DLD1 (cell line): ENCODE measurements around the gene DAGLB.
"Not testable (repeated sequence)": the region's sequence is repeated elsewhere in the genome, so short reads cannot be mapped to it uniquely, and the experiment has no call there.

Experiments used
- in situ Hi-C: cut with HindIII; loops from 2 replicates; pipeline ENCODE4 v1.10.0; 2017; ENCODE audit warnings: low sequenced_read_pairs

DAGLB gene

DNA sequence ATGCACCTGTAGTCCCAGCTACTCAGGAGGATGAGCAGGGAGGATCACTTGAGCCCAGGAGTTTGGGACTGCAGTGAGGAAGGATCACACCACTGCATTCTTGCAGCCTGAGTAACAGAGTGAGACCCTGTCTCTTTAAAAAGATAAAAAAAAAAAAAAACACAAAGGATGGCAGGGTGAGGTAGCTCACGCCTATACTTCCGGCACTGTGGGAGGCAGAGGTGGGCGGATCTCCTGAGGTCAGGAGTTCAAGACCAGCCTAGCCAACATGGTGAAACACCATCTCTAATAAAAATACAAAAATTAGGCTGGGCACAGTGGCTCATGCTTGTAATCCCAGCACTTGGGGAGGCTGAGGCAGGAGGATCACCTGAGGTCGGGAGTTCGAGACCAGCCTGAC, 15.9 kb upstream of the DAGLB start:
- in situ Hi-C loops = not testable (repeated sequence)

DNA sequence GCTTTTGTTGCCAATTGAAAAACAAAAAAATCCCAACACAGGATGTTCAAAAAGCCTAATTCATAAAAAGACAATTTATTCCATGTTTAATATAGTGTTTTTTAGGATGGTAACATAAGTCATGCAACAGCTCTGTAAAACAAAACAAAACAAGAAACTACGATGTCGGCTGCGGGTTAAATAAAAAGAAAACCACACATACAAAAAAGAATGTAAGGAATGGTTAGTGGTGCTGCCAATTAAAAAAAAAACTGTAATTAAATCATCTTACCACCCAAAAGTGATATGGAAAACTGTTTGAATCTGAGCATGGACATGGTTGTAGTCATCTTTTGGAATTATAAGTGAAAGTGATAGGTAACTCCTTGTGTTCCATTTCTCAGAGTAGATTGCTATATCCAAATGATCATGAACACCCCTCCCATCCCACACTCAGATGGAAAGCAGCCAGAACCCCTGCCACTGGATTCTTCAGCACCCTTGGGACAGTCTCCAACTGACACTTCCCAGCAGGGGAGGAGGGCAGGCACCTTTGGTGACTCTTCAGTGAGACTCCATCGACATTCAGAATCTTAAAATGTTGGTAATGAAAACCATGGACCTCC, 14.3 kb upstream of the DAGLB start:
- in situ Hi-C loops = no loop called here

DNA sequence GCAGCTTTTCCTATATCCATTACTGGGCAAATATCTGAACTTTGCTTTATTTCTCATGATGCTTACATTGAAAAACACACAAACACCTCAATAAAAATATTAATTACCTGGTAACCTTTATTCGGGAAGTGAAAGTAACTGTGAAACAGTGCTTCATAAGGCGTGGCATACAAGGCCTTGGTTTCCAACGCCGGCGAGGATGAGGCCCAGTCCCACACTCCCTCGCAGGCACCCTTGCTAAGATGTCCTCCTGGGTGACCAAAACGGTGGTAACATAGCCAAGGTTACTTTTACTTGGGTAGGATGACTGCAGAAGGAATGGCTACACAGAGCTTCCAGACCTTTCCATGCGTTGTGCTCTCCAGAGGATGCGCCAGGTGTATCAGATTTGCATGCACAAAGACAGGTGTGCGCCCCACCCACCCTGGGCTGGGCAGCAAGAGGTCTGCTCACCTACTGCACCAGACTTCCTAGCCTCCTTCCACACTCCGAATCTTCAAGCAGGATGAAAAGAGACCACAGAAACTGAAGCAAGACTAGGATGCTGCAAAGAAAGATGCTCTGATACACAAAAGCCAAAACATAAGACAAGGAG, 13.3 kb upstream of the DAGLB start:
- in situ Hi-C loops = no loop called here

DNA sequence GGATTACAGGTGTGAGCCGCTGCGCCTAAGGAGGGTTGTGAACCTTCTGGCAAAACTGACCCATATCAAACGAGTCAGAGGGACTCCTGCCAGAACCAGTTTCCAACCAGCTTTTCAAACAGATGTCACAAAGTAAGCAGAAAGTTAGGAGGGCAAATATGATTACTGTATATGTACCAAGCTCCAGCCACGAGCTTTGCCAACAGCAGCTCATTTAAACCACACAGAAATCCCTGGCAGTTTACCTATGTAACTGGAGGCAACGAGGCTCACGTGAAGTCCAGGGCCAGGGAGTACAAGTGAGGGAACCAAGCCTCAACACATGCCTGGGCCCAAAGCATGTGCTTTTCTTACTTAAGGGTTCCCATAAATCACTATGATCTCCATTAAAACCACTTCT, 12.5 kb upstream of the DAGLB start:
- in situ Hi-C loops = no loop called here

DNA sequence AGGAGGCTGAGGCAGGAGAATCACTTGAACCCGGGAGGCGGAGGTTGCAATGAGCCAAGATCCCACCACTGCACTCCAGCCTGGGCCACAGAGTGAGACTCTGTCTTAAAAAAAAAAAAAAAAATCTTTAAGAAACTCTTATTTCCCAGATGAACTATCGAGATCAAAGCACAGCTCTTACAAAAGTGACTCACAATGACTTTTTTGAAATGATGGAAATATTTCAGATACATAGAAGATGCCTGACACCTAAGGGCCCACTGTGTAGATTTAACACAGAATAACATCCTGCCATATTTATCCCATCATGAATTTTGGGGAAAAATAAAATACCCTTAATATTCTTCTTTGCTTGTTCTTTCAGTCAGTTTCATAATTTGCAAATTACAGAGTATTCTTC, 10.9 kb upstream of the DAGLB start:
- in situ Hi-C loops = not testable (repeated sequence)

DNA sequence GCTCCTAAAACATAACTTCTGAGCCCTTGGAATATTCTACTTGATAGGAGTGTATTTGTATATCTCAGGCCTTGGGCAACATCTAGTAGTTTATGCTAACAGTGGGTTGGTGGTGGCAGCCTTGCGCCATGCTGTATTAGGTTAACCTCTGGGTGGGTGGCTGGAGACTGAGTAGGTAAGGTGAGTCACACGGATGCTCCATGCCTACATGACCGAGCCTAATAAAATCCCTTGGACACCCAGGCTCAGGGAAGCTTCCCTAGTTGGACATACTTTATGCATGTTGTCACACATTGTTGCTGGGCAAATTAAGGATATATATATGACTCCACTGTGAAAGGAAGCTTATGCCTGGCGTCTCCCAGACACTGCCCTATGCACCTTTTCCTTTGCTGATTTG, 6.0 kb upstream of the DAGLB start:
- in situ Hi-C loops = no loop called here

DNA sequence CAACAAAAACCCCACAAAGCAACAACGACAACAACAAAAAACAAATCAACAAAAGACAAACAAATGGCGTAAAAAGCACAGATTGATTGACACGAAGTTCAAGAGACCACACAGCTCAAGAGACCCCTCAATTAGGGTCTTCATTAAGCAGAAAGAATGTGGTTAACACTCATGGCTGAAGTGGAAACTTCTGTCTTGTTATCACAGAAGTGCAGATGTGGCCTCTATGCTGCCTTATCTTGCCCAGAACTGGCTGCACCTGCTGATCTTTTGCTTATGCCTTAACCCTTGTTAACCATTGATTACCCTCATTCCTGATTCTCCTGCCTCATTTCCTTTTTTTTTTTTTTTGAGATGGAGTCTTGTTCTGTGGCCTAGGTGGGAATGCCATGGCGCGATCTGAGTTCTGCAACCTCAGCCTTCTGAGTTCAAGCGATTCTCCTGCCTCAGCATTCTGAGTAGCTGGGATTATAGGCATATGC, 3.5 kb upstream of the DAGLB start:
- in situ Hi-C loops = no loop called here

DNA sequence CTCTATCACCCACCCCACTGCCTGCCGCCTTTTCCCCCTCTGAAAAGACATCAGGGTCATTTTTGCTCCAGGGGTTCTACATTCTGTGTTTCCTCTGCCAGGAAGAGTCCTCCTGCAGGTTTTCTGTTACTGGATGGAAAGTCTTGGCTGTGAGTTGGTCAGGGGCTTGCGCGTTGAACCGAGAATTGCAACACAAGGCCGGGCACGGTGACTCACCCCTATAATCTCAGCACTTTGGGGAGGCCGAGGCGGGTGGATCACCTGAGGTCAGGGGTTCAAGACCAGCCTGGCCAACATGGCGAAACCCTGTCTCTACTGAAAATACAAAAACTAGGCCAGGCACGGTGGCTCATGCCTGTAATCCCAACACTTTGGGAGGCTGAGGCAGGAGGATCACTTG, 2.8 kb upstream of the DAGLB start:
- in situ Hi-C loops = not testable (repeated sequence)

DNA sequence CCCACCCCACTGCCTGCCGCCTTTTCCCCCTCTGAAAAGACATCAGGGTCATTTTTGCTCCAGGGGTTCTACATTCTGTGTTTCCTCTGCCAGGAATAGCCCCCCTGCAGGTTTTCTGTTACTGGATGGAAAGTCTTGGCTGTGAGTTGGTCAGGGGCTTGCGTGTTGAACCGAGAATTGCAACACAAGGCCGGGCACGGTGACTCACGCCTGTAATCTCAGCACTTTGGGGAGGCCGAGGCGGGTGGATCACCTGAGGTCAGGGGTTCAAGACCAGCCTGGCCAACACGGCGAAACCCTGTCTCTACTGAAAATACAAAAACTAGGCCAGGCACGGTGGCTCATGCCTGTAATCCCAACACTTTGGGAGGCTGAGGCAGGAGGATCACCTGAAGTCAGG, 2.1 kb upstream of the DAGLB start:
- in situ Hi-C loops = not testable (repeated sequence)

DNA sequence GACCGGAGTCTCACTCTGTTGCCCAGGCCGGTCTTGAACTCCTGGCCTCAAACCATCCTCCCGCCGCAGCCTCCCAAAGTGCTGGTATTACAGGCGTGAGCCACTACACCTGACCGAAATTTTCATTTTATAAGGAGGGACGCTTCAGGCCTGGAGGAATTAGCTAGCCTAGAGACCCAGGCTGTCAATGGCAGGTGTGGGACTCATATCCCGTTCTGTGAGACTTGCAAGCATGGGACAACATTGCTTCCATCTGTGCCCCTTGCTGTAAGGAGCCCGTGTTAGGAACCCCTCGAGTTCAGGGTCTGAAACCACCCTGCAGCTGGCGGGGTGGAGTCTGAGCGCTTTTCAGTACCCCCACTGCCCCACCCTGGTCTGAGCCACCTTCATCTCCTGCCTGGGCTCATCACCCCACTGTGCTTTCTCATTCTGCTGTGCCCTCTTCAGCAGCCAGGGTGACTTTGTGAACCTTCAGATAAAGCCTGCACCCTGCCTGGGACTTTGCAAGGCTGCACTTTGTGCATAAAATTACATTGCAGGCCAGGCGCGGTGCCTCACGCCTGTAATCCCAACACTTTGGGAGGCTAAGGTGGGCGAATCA, 1.3 kb upstream of the DAGLB start:
- in situ Hi-C loops = no loop called here

DNA sequence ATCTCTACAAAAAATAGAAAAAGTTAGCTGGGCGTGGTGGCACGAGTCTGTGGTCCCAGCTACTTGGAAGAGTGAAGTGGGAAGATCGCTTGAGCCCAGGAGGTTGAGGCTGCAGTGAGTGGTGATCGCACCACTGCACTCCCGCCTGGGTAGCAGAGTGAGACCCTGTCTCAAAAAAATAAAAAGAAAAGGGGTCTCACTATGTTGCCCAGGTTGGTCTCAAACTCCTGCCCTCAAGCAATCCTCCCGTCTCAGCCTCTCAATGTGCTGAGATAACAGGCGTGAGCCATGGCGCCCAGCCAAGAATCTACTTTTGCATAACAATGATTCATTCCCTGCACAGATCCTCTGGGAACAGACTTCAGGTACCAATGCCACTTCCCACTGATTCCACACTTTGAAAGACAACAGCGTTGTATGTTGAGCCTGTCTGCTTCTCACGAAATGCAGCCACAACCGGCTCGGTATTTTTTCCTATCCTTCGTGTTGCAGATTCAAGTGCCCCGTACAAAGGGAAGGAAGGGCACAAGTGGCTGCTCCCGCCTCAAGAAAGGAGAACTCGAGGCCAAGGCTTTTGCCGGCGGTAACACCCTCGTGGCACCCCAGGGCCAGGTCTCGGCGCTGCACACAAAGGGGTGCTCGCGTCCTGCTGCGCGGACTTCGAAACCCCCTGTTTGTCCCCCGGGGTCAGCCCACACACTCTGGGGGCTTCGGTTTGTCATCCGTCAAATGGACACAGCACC, 745 bp downstream of the DAGLB start:
- in situ Hi-C loops = no loop called here

DNA sequence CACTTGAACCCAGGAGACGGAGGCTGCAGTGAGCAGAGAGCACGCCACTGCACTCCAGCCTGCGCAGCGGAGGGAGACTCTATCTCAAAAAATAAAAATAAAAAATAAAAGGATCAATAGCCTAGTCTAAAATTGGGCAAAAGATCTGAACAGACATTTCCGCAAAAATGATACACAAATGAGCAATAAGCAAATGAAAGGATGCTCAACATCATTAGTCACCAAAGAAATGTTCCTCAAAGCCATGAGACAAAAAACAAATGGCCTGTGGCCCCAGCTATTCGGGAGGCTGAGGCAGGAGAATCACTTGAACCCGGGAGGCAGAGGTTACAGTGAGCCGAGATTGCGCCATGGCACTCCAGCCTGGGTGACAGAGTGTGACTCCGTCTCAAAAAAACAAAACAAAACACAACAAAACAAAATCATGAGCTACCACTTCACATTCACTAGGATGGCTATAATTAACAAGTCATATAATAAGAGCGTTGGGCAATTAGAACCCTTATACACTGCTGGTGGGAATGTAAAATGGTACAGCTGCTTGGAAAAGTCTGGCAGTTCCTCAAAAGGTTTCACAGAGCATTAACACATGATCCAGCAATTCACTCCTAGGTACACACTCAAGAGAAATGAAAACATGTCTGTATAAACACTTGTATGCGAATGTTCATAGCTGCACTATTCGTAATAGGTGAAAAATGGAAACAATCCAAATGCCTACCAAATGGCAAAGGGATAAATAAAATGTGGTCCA, 3.1 kb downstream of the DAGLB start:
- in situ Hi-C loops = no loop called here

DNA sequence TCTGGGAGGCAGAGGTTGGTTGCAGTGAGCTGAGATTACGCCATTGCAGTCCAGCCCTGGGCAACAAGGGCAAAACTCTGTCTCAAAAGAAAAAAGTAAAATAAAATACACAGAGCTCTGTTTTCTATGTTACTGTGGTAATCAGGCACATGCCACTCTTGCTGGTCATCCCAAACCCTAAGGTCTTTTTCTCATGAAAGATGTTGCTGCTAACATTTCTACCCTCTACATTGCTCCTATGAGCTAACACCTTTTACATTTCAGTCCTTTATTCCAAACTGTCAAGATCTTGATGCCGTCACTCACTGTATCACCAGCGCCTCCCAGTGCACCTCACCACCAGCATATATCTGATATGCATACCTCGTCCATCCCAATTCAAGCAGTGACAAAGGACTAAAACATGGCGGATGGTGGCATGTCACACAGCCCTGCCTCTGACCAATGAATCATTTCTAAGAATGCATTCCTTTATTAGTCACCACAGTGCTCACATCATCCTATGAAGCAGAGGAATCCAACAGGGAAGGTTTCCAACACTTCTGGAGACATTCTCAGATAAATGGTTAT, 4.3 kb downstream of the DAGLB start:
- in situ Hi-C loops = no loop called here

DNA sequence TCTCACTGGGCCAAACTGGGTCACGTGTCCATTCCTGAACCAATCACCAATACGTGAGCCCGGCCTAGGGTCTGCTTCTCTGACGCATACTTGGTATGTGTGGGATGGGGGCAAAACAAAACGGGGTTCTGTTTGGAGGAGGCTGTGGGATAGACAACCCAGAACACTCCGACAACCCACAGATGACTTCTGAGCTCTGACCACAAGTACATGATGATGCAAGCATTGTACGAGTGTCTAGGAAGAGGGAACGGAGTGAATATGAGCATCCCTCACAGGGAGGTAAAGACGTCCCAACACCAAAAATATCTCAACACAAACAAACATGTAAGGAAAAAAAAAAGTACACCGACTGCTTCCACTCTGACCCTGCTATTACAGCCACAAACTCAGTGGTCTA, 5.6 kb downstream of the DAGLB start:
- in situ Hi-C loops = no loop called here

DNA sequence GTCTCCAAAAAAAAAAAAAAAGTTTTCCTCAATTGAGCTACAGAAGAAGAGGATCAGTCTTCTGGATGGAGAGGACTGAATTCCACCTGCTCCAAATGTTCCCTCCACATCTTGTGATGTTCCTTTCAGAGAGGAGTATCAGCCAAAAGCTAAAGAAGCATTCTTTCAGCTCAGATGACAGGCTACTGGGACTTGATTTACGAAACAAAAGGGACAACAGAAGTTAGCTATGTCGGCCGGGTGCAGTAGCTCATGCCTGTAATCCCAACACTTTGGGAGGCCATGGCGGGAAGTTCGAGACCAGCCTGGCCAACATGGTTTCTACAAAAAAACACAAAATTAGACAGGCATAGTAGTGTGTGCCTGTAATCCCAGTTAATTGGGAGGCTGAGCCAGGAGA, 7.4 kb downstream of the DAGLB start:
- in situ Hi-C loops = no loop called here

DNA sequence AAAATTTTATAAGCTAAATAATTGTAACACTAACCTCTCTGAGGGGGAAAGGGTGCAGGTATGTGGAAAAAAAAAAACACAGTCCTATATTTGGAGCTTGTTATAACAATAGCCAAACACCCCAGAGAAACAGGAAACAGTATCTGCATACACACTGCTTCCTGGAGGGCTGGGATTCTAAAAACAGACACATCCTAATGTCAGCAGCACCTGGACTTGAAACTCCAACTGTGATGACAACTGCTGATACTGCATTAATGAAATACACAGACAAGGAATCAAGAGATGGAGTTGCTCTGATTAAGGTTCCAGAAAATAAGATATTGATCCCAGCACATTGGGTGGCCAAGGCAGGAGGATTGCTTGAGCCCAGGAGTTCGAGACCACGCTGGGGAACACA, 9.3 kb downstream of the DAGLB start:
- in situ Hi-C loops = no loop called here

DNA sequence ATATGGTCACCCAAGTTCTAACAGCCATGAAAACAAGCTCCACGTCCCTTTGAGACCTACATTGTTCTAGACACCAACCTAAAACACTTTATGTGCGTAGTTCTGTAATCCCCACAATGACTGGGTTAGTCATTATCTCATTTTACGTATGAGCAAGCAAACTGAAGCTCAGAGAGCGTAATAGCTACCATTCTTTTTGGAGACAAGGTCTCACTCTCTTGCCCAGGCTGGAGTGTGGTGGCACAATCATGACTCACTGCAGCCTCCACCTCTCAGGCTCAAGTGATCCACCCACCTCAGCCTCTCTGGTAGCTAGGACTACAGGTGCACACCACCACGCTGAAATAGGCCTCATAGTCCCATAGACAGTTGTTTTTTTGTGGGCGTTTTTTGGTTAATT, 10.5 kb downstream of the DAGLB start:
- in situ Hi-C loops = no loop called here

DNA sequence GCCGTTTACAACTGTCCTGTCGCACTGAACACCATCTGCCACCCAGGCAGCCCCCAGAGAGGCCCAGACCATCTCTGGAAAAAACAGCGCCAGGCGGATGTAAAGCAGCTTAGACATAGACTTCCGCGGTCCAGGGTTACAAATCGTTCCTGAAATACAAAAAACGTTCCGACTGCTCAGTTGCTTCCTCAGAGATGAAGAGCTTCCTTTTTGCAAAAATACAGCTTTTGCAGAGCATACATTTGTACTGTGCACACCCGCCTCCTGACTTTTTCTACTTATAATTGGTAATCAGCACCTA, 11.4 kb downstream of the DAGLB start:
- in situ Hi-C loops = no loop called here

DNA sequence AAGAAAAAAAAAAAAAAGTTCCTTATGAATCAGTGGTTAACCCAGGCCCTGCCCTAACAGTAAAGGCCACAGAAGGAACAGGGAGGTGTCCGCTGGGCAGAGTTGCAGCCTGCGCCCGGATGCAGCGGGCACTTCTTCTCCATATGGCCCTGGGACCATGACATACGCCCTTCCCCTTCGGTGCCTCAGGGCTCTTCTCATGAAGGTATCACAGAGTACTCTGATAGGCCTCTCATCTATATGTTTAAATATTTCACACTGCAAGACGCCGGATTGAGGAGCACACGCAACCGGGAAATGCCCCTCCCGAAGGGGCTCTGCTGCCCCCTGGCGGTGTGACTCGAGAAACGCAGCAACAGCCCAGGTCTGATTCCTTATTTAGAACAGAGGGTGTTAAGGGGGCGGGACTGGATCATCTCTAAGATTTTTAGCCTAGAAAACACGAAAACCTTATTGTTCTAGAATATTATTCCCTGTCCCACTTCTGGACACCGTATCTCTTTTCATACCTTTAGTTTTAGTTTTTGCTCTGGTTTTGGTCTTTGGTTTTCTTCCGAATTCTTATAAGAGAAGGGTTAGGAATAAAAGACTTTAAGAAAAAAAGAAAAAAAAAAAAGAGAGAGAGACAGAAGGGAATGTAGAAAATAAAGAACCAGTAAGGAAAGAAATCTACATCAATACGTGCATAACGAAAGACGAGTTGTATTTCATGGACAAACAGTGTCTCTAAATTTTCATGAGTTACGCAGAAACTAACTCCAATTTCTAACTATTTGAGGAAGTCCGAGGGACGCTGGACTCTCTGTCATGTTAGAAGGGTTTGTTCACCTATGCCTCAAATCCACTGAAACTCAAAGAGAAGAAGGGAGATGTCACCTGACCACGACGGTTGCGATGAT, 12.0 kb downstream of the DAGLB start:
- in situ Hi-C loops = no loop called here
